Endodermal cell (in vitro differentiated cells): ENCODE data around the gene MBOAT7. TPM values are rescaled to one million over a fixed set of nuclear protein-coding genes. Genes with fewer than 3 reads are reported as not detected.

Experiments used
- DNase-seq: peaks from one replicate; pipeline ENCODE4 v3.0.0-alpha.2; 2017
- H3K27ac ChIP-seq: 2 replicates; pipeline ENCODE4 v1.5.1; 2013; ENCODE audit warnings: mild to moderate bottlenecking, low read depth, low read length, moderate library complexity
- H3K27me3 ChIP-seq: 2 replicates; pipeline ENCODE4 v1.6.1; 2013; ENCODE audit warnings: mild to moderate bottlenecking, low read length, moderate library complexity; ENCODE audit not compliant: insufficient read depth, control insufficient read depth, poor library complexity, severe bottlenecking
- H3K36me3 ChIP-seq: 2 replicates; pipeline ENCODE4 v1.7.0; 2013; ENCODE audit warnings: mild to moderate bottlenecking, low read length, moderate library complexity; ENCODE audit not compliant: control insufficient read depth, insufficient read depth
- H3K4me1 ChIP-seq: one replicate; pipeline ENCODE4 v1.7.0; 2013; ENCODE audit warnings: low read length; ENCODE audit not compliant: control insufficient read depth, insufficient read depth
- H3K4me3 ChIP-seq: 2 replicates; pipeline ENCODE4 v1.5.1; 2013; ENCODE audit warnings: mild to moderate bottlenecking, low read length, moderate library complexity
- H3K9ac ChIP-seq: 2 replicates; pipeline ENCODE4 v1.6.1; 2013; ENCODE audit warnings: mild to moderate bottlenecking, low read length, moderate library complexity; ENCODE audit not compliant: poor library complexity, severe bottlenecking; ENCODE audit errors: extremely low read depth
- H3K9me3 ChIP-seq: 2 replicates; pipeline ENCODE4 v1.6.1; 2013; ENCODE audit warnings: mild to moderate bottlenecking, low read length, moderate library complexity; ENCODE audit not compliant: control insufficient read depth
- H3K27ac Mint-ChIP-seq: 2 replicates; pipeline ENCODE4 v1.8.0; 2020; ENCODE audit warnings: mixed read lengths
- H3K27me3 Mint-ChIP-seq: 2 replicates; pipeline ENCODE4 v1.8.0; 2021; ENCODE audit warnings: mild to moderate bottlenecking, mixed read lengths; ENCODE audit not compliant: insufficient read depth
- H3K36me3 Mint-ChIP-seq: 2 replicates; pipeline ENCODE4 v1.8.0; 2020; ENCODE audit warnings: low read depth, mixed read lengths
- H3K4me1 Mint-ChIP-seq: 2 replicates; pipeline ENCODE4 v1.8.0; 2020; ENCODE audit warnings: mixed read lengths
- H3K4me3 Mint-ChIP-seq: 2 replicates; pipeline ENCODE4 v1.8.0; 2020; ENCODE audit warnings: mild to moderate bottlenecking, moderate library complexity, mixed read lengths
- H3K9me3 Mint-ChIP-seq: 2 replicates; pipeline ENCODE4 v1.8.0; 2020; ENCODE audit warnings: mild to moderate bottlenecking, mixed read lengths
- CTCF ChIP-seq: fragments of 200-600 bp; sonication (generic); conservative IDR thresholded peaks from 2 replicates; pipeline ENCODE4 v1.5.0; 2021; ENCODE audit warnings: antibody characterized with exemption, mild to moderate bottlenecking
- WGBS, 2 experiments: methylation state at CpG; one replicate each; pipeline versions ENCODE4 v1.1.5 to v1.1.7; 2013; ENCODE audit warnings: missing lambda C conversion rate in 2 of 2, mixed read lengths in 1 of 2; ENCODE audit not compliant: insufficient coverage in 1 of 2, insufficient read length in 1 of 2; 5-methylcytosine and 5-hydroxymethylcytosine counted together
- total RNA-seq, 2 donors: library from RNA; stranded (reverse); fragmentation: NEBNext Ultra II Directional in 1 of 2; extraction: Animal tissue kit (Norgen Biotek cat#: 25700) in 1 of 2; gene quantifications; 2 replicates in 1 of 2; 3 replicates in 1 of 2; pipeline ENCODE4 v1.2.1, GENCODE V29; 2021

Gene MBOAT7
- total RNA-seq, 2 donors from 2014 or later, result 126 to 131 TPM

GRCh38 chr19:54191811-54192453, 2.6 kb upstream of the MBOAT7 start:
- peak overlapping the region; percentile 76 for H3K4me3 Mint-ChIP-seq
- Histone ChIP-seq H3K4me1 (no peaks in the 10 kb centered on the region), H3K27me3 (no peaks in the 10 kb centered on the region), H3K36me3 (peaks cover 39% of the 10 kb centered on the region), H3K4me3 (peak overlapping the region; percentile 96), H3K27ac (peak overlapping the region; percentile 98), H3K9ac (peak overlapping the region; percentile 79), H3K9me3 (no peaks in the 10 kb centered on the region)
- WGBS, 2 experiments, result 68% methylated on average over 9 to 19 of the region's 19 CpGs
- no peaks in the 10 kb centered on the region for H3K9me3 Mint-ChIP-seq
- no peak for TF ChIP-seq CTCF
- DNase-seq, result no peak
- H3K4me1 Mint-ChIP-seq, result peaks cover 14% of the 10 kb centered on the region
- no peaks in the 10 kb centered on the region for H3K27me3 Mint-ChIP-seq
- peaks cover 46% of the 10 kb centered on the region for H3K36me3 Mint-ChIP-seq
- peak overlapping the region; percentile 93 for H3K27ac Mint-ChIP-seq

DNA sequence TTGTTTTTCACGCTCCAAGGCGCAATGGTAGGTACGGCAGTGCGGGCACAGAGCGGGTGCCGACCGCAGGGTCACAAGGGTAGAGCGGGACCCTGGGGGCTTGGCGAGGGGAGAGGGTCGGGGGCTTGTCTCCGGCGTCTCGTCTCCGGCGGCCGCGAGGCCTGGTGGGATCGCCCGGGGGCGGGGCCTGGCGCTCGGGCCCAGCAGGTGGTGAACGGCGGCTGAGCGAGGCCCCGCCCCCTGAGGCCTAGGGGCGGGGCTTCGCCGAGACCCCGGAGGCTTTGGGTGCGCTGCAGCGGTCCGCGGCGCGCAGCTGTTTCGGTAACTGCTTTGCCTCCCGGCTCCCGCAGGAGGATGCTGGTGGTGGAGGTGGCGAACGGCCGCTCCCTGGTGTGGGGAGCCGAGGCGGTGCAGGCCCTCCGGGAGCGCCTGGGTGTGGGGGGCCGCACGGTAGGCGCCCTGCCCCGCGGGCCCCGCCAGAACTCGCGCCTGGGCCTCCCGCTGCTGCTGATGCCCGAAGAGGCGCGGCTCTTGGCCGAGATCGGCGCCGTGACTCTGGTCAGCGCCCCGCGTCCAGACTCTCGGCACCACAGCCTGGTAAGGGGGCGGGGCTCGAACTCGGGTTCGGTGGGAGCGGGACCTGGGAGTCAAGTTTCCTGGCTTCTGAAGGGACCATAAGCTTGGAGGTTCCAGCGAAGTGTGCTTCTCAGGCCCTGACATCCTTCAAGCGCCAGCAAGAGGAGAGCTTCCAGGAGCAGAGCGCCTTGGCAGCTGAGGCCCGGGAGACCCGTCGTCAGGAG, 1.8 kb upstream of the MBOAT7 start, which contains the start of gene TSEN34:
Gene TSEN34, plus strand, starts transcription at position 298 of the 800 bp plus-strand sequence. Its CDS starts 57 bp downstream, at position 355.
- Mint-ChIP-seq H3K9me3 (no peaks in the 10 kb centered on the region), H3K27me3 (no peaks in the 10 kb centered on the region), H3K4me3 (peak within 1 kb of the TSS; percentile 76), H3K4me1 (peaks cover 14% of the 10 kb centered on the region), H3K27ac (peak within 1 kb of the TSS; percentile 100), H3K36me3 (peaks cover 50% of the 10 kb centered on the region)
- H3K27ac ChIP-seq, result peak within 1 kb of the TSS; percentile 98
- H3K9me3 ChIP-seq, result no peaks in the 10 kb centered on the region
- no peaks in the 10 kb centered on the region for H3K27me3 ChIP-seq
- WGBS, 2 experiments, result 0 to 2% methylated on average over 19 to 77 of the region's 77 CpGs
- TF ChIP-seq CTCF, result no peak
- peaks cover 43% of the 10 kb centered on the region for H3K36me3 ChIP-seq
- H3K4me1 ChIP-seq, result no peaks in the 10 kb centered on the region
- peak within 1 kb of the TSS; percentile 96 for H3K4me3 ChIP-seq
- DNase-seq, result peak; percentile 94
- H3K9ac ChIP-seq, result peak within 1 kb of the TSS; percentile 88

DNA sequence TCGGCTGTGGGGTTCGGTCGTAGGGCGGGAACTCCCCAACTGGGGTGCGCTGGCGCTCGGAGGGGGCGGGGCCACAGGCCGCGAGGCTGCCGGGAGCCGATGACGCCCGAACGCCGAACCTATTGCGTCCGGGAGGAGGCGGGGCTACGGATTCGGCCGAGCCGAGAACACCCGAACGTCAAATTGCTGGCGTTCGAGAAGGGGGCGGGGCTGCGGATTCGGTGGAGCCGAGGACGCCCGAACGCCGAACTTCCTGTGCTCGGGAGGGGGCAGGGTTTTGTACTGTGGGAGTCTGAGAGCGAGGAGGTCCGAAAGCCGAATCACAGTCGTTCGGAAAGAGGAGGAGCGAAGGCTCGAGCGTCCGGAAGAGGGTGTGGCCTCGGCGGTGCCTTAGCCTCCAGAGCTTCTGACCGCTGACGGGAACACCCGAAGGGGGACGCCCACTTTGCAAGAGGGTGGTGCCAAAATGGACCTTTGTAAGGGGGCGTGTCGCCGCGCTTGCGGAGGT, 1.2 kb upstream of the MBOAT7 start:
- peaks cover 14% of the 10 kb centered on the region for H3K4me1 Mint-ChIP-seq
- H3K36me3 Mint-ChIP-seq, result peaks cover 52% of the 10 kb centered on the region
- WGBS, 2 experiments, result 0% methylated on average over 18 to 56 of the region's 56 CpGs
- H3K4me1 ChIP-seq, result no peaks in the 10 kb centered on the region
- peak overlapping the region; percentile 100 for H3K27ac Mint-ChIP-seq
- H3K27me3 ChIP-seq, result no peaks in the 10 kb centered on the region
- H3K4me3 Mint-ChIP-seq, result peak overlapping the region; percentile 76
- peak overlapping the region; percentile 98 for H3K27ac ChIP-seq
- H3K4me3 ChIP-seq, result peak overlapping the region; percentile 96
- no peaks in the 10 kb centered on the region for H3K9me3 ChIP-seq
- peak overlapping the region; percentile 88 for H3K9ac ChIP-seq
- no peaks in the 10 kb centered on the region for H3K9me3 Mint-ChIP-seq
- H3K27me3 Mint-ChIP-seq, result no peaks in the 10 kb centered on the region
- peaks cover 44% of the 10 kb centered on the region for H3K36me3 ChIP-seq
- DNase-seq, result peak; percentile 100
- no peak for TF ChIP-seq CTCF
